ENCODE results near the gene RXFP3.

DNA sequence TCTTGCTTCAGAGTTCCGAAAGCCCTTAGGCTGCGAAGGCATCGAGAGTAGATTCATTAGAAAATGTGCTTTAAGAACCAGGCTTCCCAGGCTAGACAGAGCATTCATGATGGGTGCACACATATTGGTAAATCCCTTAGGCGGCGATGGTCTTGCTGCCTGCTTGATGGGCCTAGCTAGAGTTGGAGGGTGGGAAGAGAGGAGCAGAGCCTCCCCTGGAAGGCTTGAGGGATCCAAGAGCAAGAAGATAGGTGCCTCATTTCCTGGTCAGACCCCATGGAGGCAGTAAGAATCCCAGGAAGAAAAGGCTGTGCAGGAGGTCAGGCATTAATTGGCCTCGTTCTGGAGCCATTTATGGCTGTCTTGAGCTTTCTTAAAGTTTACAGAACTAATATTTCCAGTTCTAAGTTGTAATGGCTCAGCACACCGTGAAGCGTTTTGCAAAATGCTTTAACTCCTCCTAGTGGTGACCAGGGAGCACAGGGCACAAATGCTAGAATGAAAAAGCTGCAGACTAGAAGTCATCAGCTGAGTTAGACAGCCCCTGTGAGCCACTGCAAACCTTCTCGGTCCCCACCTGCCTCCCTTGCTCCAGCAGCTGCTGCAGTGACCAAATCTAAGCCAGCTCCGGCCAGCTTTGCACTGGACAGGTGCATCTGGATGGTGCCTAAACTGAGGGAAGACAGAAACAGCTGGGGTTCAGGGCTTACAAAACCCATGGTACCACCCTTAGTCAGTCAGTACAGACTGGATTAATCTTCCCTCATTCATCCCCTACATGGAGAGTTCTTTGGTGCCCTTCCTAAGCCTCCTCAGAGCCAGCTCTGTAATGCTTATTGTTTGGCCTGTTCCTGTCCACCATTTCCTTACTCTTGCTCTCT is 33.6 kb downstream of the RXFP3 start:
- TF ChIP-seq POLR2A (IDR thresholded peaks at IDR 0.05) (no peak), POLR2AphosphoS5 (IDR thresholded peaks at IDR 0.05) (peak; percentile 24), CTCF (IDR thresholded peaks at IDR 0.05) (peak in 3 of 4 experiments; percentile 48 to 60 (median 59))
